ENCODE results near the gene LMNA. TPM values are rescaled to one million over a fixed set of nuclear protein-coding genes. Genes with fewer than 3 reads are reported as not detected.

LMNA gene
- total RNA-seq, 1 donor: 854 TPM

Other genes starting within 250 kb of the LMNA start
- gene RIT1, start 203.4 kb upstream of the LMNA start, total RNA-seq: 36.9 and 39.5 TPM in 2 replicates
- 32.7 and 37.3 TPM in 2 replicates for gene KHDC4, start 180.3 kb upstream of the LMNA start, total RNA-seq
- not detected in 2 replicates for gene RXFP4, start 173.1 kb upstream of the LMNA start, total RNA-seq
- 166 and 183 TPM in 2 replicates for gene ARHGEF2, start 136.2 kb upstream of the LMNA start, total RNA-seq
- 332 and 415 TPM in 2 replicates for gene SSR2, start 93.8 kb upstream of the LMNA start, total RNA-seq
- gene UBQLN4, start 60.9 kb upstream of the LMNA start, total RNA-seq: 10.6 and 13.0 TPM in 2 replicates
- 36.6 and 40.1 TPM in 2 replicates for gene LAMTOR2, start 59.9 kb upstream of the LMNA start, total RNA-seq
- not detected in 2 replicates for gene RAB25, start 53.6 kb upstream of the LMNA start, total RNA-seq
- gene MEX3A, start 32.2 kb upstream of the LMNA start, total RNA-seq: 0.88 and 1.1 TPM in 2 replicates
- gene SEMA4A, start 38.9 kb downstream of the LMNA start, total RNA-seq: 1.5 and 1.8 TPM in 2 replicates
- gene SLC25A44, start 79.4 kb downstream of the LMNA start, total RNA-seq: 15.0 and 15.2 TPM in 2 replicates
- gene PMF1, start 98.3 kb downstream of the LMNA start, total RNA-seq: 31.2 and 34.0 TPM in 2 replicates
- gene BGLAP, start 127.5 kb downstream of the LMNA start, total RNA-seq: 1.5 and 2.2 TPM in 2 replicates
- gene PAQR6, start 133.3 kb downstream of the LMNA start, total RNA-seq: 0.36 and 0.59 TPM in 2 replicates
- gene SMG5, start 168.1 kb downstream of the LMNA start, total RNA-seq: 49.2 and 50.7 TPM in 2 replicates
- 0.88 and 1.4 TPM in 2 replicates for gene TMEM79, start 169.6 kb downstream of the LMNA start, total RNA-seq
- gene GLMP, start 181.0 kb downstream of the LMNA start, total RNA-seq: 118 and 137 TPM in 2 replicates
- not detected in 2 replicates for gene VHLL, start 184.6 kb downstream of the LMNA start, total RNA-seq
- gene CCT3, start 223.6 kb downstream of the LMNA start, total RNA-seq: 258 and 276 TPM in 2 replicates
- 0.36 TPM in 1 of 2 replicates, not detected in the other for gene TSACC, start 223.8 kb downstream of the LMNA start, total RNA-seq